ENCODE results near the gene PCMT1. TPM values are rescaled to one million over a fixed set of nuclear protein-coding genes. Genes with fewer than 3 reads are reported as not detected.

PCMT1 gene
- total and polyA plus RNA-seq, 2 donors (not counting 1 experiment from before 2014, with no cell fraction given), result 30.3 to 46.4 TPM

GRCh38 chr6:149756261-149756636 is 6.7 kb downstream of the PCMT1 start:
- H3K36me3 ChIP-seq (replicated peaks in 1 of 2; ENCODE audit: control extremely low read depth in 1 of 2, control insufficient read depth in 1 of 2, extremely low read depth in 1 of 2, insufficient read depth in 2 of 2, low read length in 1 of 2), result peaks cover 4 to 5% of the 10 kb centered on the region in 2 experiments
- H3K27me3 Mint-ChIP-seq, result no peaks in the 10 kb centered on the region
- no peak overlapping the region for H3K9ac ChIP-seq (ENCODE audit: low read length)
- H3K27ac ChIP-seq (ENCODE audit: low read length in 2 of 2), result no peak overlapping the region
- DNase-seq (no peak), ATAC-seq (ENCODE audit: low read depth) (no peak)
- ChIA-PET POLR2A (no interaction called here), CTCF (no interaction called here)
- intact Hi-C loops (cut with micrococcal nuclease), result no loop called here
- no peaks in the 10 kb centered on the region for H3K9me3 Mint-ChIP-seq (ENCODE audit: insufficient read depth)
- H3K27ac Mint-ChIP-seq, result no peak overlapping the region
- no peaks in the 10 kb centered on the region for H3K27me3 ChIP-seq (replicated peaks in 1 of 4; ENCODE audit: control extremely low read depth in 1 of 4, control insufficient read depth in 3 of 4, insufficient read depth in 4 of 4, low read length in 3 of 4)
- no CpG with 5 or more reads among the region's 7 CpGs for WGBS (ENCODE audit: insufficient coverage)
- peaks cover 33% of the 10 kb centered on the region for H4K20me1 ChIP-seq (ENCODE audit: control insufficient read depth, insufficient read depth, low read length, poor library complexity, severe bottlenecking)
- no peak overlapping the region for H2AFZ ChIP-seq (ENCODE audit: insufficient read depth, low read depth, low read length, poor library complexity, severe bottlenecking)
- peaks cover 84% of the 10 kb centered on the region for H3K79me2 ChIP-seq (ENCODE audit: control insufficient read depth, insufficient read depth, low read length)
- H3K9me3 ChIP-seq (ENCODE audit: control extremely low read depth in 1 of 3, control insufficient read depth in 2 of 3, insufficient read depth in 1 of 3, low read length in 2 of 3), result no peaks in the 10 kb centered on the region
- no peak overlapping the region for H3K4me2 ChIP-seq (replicated peaks; ENCODE audit: low read depth, low read length, poor library complexity, severe bottlenecking)
- no peak overlapping the region for H3K4me3 ChIP-seq (ENCODE audit: control extremely low read depth in 1 of 5, extremely low read depth in 1 of 5, insufficient read depth in 1 of 5, low read depth in 2 of 5, low read length in 4 of 5)
- H3K4me1 ChIP-seq (ENCODE audit: control insufficient read depth in 2 of 2, insufficient read depth in 2 of 2, low read length in 2 of 2), result peaks cover 8 to 9% of the 10 kb centered on the region in 2 donors
- H3K4me1 Mint-ChIP-seq, result peaks cover 24% of the 10 kb centered on the region
- no peak for TF ChIP-seq CTCF (IDR thresholded peaks at IDR 0.05)
- no peak for TF ChIP-seq EZH2 (IDR thresholded peaks at IDR 0.05; ENCODE audit: borderline replicate concordance, insufficient read depth, low read depth, low read length, poor library complexity, severe bottlenecking)
- no peak overlapping the region for H3K4me3 Mint-ChIP-seq

GRCh38 chr6:149761438-149761837 is 11.9 kb downstream of the PCMT1 start:
- Histone ChIP-seq H3K4me1 (ENCODE audit: control insufficient read depth in 2 of 2, insufficient read depth in 2 of 2, low read length in 2 of 2) (peaks cover 7 to 10% of the 10 kb centered on the region in 2 donors), H3K36me3 (replicated peaks in 1 of 2; ENCODE audit: control extremely low read depth in 1 of 2, control insufficient read depth in 1 of 2, extremely low read depth in 1 of 2, insufficient read depth in 2 of 2, low read length in 1 of 2) (peaks cover 4 to 11% of the 10 kb centered on the region in 2 experiments), H3K4me3 (ENCODE audit: control extremely low read depth in 1 of 5, extremely low read depth in 1 of 5, insufficient read depth in 1 of 5, low read depth in 2 of 5, low read length in 4 of 5) (no peak overlapping the region), H2AFZ (ENCODE audit: insufficient read depth, low read depth, low read length, poor library complexity, severe bottlenecking) (no peak overlapping the region), H3K4me2 (replicated peaks; ENCODE audit: low read depth, low read length, poor library complexity, severe bottlenecking) (peak overlapping the region; percentile 25), H3K9me3 (ENCODE audit: control extremely low read depth in 1 of 3, control insufficient read depth in 2 of 3, insufficient read depth in 1 of 3, low read length in 2 of 3) (peaks cover 0 to 6% (median 5%) of the 10 kb centered on the region in 3 donors), H3K79me2 (ENCODE audit: control insufficient read depth, insufficient read depth, low read length) (peaks cover 50% of the 10 kb centered on the region), H4K20me1 (ENCODE audit: control insufficient read depth, insufficient read depth, low read length, poor library complexity, severe bottlenecking) (peaks cover 6% of the 10 kb centered on the region), H3K27ac (ENCODE audit: low read length in 2 of 2) (peak overlapping the region in 1 of 2 donors; percentile 29), H3K27me3 (replicated peaks in 1 of 4; ENCODE audit: control extremely low read depth in 1 of 4, control insufficient read depth in 3 of 4, insufficient read depth in 4 of 4, low read length in 3 of 4) (no peaks in the 10 kb centered on the region), H3K9ac (ENCODE audit: low read length) (no peak overlapping the region)
- Mint-ChIP-seq H3K4me3 (no peak overlapping the region), H3K27ac (peak overlapping the region; percentile 42), H3K9me3 (ENCODE audit: insufficient read depth) (peaks cover 3% of the 10 kb centered on the region), H3K4me1 (peaks cover 22% of the 10 kb centered on the region), H3K27me3 (no peaks in the 10 kb centered on the region)
- ChIA-PET CTCF (no interaction called here), POLR2A (no interaction called here)
- DNase-seq (peak; percentile 55), ATAC-seq (ENCODE audit: low read depth) (peak; percentile 92)
- no peak for TF ChIP-seq EZH2 (IDR thresholded peaks at IDR 0.05; ENCODE audit: borderline replicate concordance, insufficient read depth, low read depth, low read length, poor library complexity, severe bottlenecking)
- TF ChIP-seq CTCF (IDR thresholded peaks at IDR 0.05), result no peak
- WGBS (ENCODE audit: insufficient coverage), result no CpG with 5 or more reads among the region's 1 CpG
- intact Hi-C loops (cut with micrococcal nuclease), result no loop called here
